Neural progenitor cell (in vitro differentiated cells): Measurements from ENCODE around the gene NOTCH4. TPM values are rescaled to one million over a fixed set of nuclear protein-coding genes. Genes with fewer than 3 reads are reported as not detected.

Experiments
- DNase-seq: peaks from one replicate; pipeline ENCODE4 v3.0.0-alpha.2; 2016; ENCODE audit warnings: low spot score
- H2AFZ ChIP-seq: fragments of 200-600 bp; sonication (generic); replicated peaks from 2 replicates; pipeline ENCODE4 v1.6.1; 2016; ENCODE audit warnings: antibody characterized with exemption
- H3F3A ChIP-seq: fragments of 200-600 bp; sonication (generic); 2 replicates; pipeline ENCODE4 v1.6.1; 2016; ENCODE audit warnings: antibody characterized with exemption, low read depth
- H3K27ac ChIP-seq: fragments of 200-600 bp; sonication (generic); 2 replicates; pipeline ENCODE4 v1.5.1; 2016; ENCODE audit warnings: mild to moderate bottlenecking
- H3K27me3 ChIP-seq: fragments of 200-600 bp; sonication (generic); 2 replicates; pipeline ENCODE4 v1.6.1; 2016; ENCODE audit warnings: mild to moderate bottlenecking, moderate library complexity
- H3K36me3 ChIP-seq: fragments of 200-600 bp; sonication (generic); 2 replicates; pipeline ENCODE4 v1.5.1; 2016
- H3K4me1 ChIP-seq: fragments of 200-600 bp; sonication (generic); 2 replicates; pipeline ENCODE4 v1.6.1; 2016; ENCODE audit warnings: mixed run types
- H3K4me2 ChIP-seq: fragments of 200-600 bp; sonication (generic); 2 replicates; pipeline ENCODE4 v1.6.1; 2016
- H3K4me3 ChIP-seq: fragments of 200-600 bp; sonication (generic); 2 replicates; pipeline ENCODE4 v1.5.1; 2016
- H3K79me2 ChIP-seq: fragments of 200-600 bp; sonication (generic); 2 replicates; pipeline ENCODE4 v1.6.1; 2016; ENCODE audit warnings: low read depth
- H3K9ac ChIP-seq: fragments of 200-600 bp; sonication (generic); 2 replicates; pipeline ENCODE4 v1.6.1; 2016
- H3K9me3 ChIP-seq: fragments of 200-600 bp; sonication (generic); 2 replicates; pipeline ENCODE4 v1.5.1; 2016; ENCODE audit warnings: low read depth
- H4K20me1 ChIP-seq: fragments of 200-600 bp; sonication (generic); 2 replicates; pipeline ENCODE4 v1.6.1; 2016; ENCODE audit warnings: low read depth
- H3K27ac Mint-ChIP-seq: 3 replicates; pipeline ENCODE4 v1.8.0; 2021; ENCODE audit warnings: mixed read lengths
- H3K27me3 Mint-ChIP-seq: 2 replicates; pipeline ENCODE4 v1.8.0; 2022; ENCODE audit warnings: low read depth, mild to moderate bottlenecking, inconsistent platforms, moderate library complexity, mixed read lengths; ENCODE audit not compliant: insufficient read depth
- H3K36me3 Mint-ChIP-seq: 3 replicates; pipeline ENCODE4 v1.8.0; 2021; ENCODE audit warnings: mixed read lengths
- H3K4me1 Mint-ChIP-seq: 3 replicates; pipeline ENCODE4 v1.8.0; 2021; ENCODE audit warnings: mixed read lengths
- H3K4me3 Mint-ChIP-seq: 3 replicates; pipeline ENCODE4 v1.8.0; 2021; ENCODE audit warnings: mild to moderate bottlenecking, moderate library complexity, mixed read lengths
- H3K9me3 Mint-ChIP-seq: 3 replicates; pipeline ENCODE4 v1.8.0; 2020; ENCODE audit warnings: mixed read lengths
- CTCF ChIP-seq: fragments of 200-600 bp; sonication (generic); IDR thresholded peaks from 2 replicates; pipeline ENCODE4 v1.5.1; 2017; ENCODE audit warnings: antibody characterized with exemption, mild to moderate bottlenecking
- EZH2 ChIP-seq: fragments of 200-600 bp; sonication (generic); IDR thresholded peaks from 2 replicates; pipeline ENCODE4 v1.6.1; 2017; ENCODE audit warnings: antibody characterized with exemption, mild to moderate bottlenecking, moderate library complexity
- EZH2phosphoT487 ChIP-seq: fragments of 200-600 bp; sonication (generic); IDR thresholded peaks from 2 replicates; pipeline ENCODE4 v1.6.1; 2017; ENCODE audit warnings: antibody characterized with exemption
- total RNA-seq: library from RNA; depleted of rRNA; stranded (reverse); fragments of >200 nt; gene quantifications from 2 replicates; pipeline ENCODE4 v1.2.3, GENCODE V29; 2015; ENCODE audit warnings: low replicate concordance

The NOTCH4 gene
- total RNA-seq, 1 donor from 2014 or later = 3.2 TPM

GRCh38 chr6:32156891-32157290 lies 67.0 kb downstream of the NOTCH4 start:
- Histone ChIP-seq H3K36me3 (no peaks in the 10 kb centered on the region), H3K27me3 (peaks cover 14% of the 10 kb centered on the region), H3K27ac (no peak overlapping the region), H3K9me3 (no peaks in the 10 kb centered on the region), H2AFZ (no peak overlapping the region), H3K9ac (no peak overlapping the region), H3F3A (peaks cover 6% of the 10 kb centered on the region), H3K4me2 (no peak overlapping the region), H3K4me3 (no peak overlapping the region), H3K79me2 (peaks cover 9% of the 10 kb centered on the region), H4K20me1 (peaks cover 5% of the 10 kb centered on the region), H3K4me1 (peaks cover 13% of the 10 kb centered on the region)
- Mint-ChIP-seq H3K9me3 (no peaks in the 10 kb centered on the region), H3K4me1 (peaks cover 29% of the 10 kb centered on the region), H3K27ac (no peak overlapping the region), H3K36me3 (peaks cover 18% of the 10 kb centered on the region), H3K4me3 (no peak overlapping the region), H3K27me3 (peaks cover 15% of the 10 kb centered on the region)
- no peak for DNase-seq
- TF ChIP-seq EZH2 (no peak), EZH2phosphoT487 (no peak), CTCF (no peak)

GRCh38 chr6:32154514-32155161 lies 69.2 kb downstream of the NOTCH4 start:
- H3F3A ChIP-seq = peaks cover 18% of the 10 kb centered on the region
- peak overlapping the region; percentile 65 for H3K4me3 ChIP-seq
- H3K4me2 ChIP-seq = peak overlapping the region; percentile 86
- Mint-ChIP-seq H3K27me3 (peaks cover 19% of the 10 kb centered on the region), H3K36me3 (peaks cover 22% of the 10 kb centered on the region), H3K4me1 (peaks cover 43% of the 10 kb centered on the region), H3K9me3 (no peaks in the 10 kb centered on the region), H3K4me3 (peak overlapping the region; percentile 100), H3K27ac (peak overlapping the region; percentile 93)
- H3K36me3 ChIP-seq = no peaks in the 10 kb centered on the region
- peaks cover 9% of the 10 kb centered on the region for H3K79me2 ChIP-seq
- H3K9ac ChIP-seq = peak overlapping the region; percentile 35
- H3K27me3 ChIP-seq = peaks cover 36% of the 10 kb centered on the region
- peaks cover 5% of the 10 kb centered on the region for H4K20me1 ChIP-seq
- peaks cover 18% of the 10 kb centered on the region for H3K4me1 ChIP-seq
- TF ChIP-seq EZH2 (no peak), CTCF (peak; percentile 58)
- no peaks in the 10 kb centered on the region for H3K9me3 ChIP-seq
- no peak overlapping the region for H2AFZ ChIP-seq
- peak; percentile 84 for DNase-seq
- H3K27ac ChIP-seq = no peak overlapping the region

- H3K4me1 Mint-ChIP-seq = peaks cover 43% of the 10 kb centered on the region
- peaks cover 24% of the 10 kb centered on the region for H3K36me3 Mint-ChIP-seq
- Histone ChIP-seq H3K4me1 (peaks cover 18% of the 10 kb centered on the region), H3K9me3 (no peaks in the 10 kb centered on the region), H2AFZ (peak within 1 kb of the TSS; percentile 74), H3K36me3 (no peaks in the 10 kb centered on the region), H3K27me3 (peaks cover 44% of the 10 kb centered on the region), H3K4me2 (peak within 1 kb of the TSS; percentile 86), H3K79me2 (peaks cover 9% of the 10 kb centered on the region), H3K9ac (peak within 1 kb of the TSS; percentile 35), H4K20me1 (peaks cover 5% of the 10 kb centered on the region), H3K4me3 (peak within 1 kb of the TSS; percentile 65), H3F3A (peaks cover 18% of the 10 kb centered on the region), H3K27ac (no peak within 1 kb of the TSS)
- peaks cover 19% of the 10 kb centered on the region for H3K27me3 Mint-ChIP-seq
- H3K27ac Mint-ChIP-seq = peak within 1 kb of the TSS; percentile 98
- DNase-seq = peak; percentile 93
- H3K9me3 Mint-ChIP-seq = no peaks in the 10 kb centered on the region
- peak within 1 kb of the TSS; percentile 100 for H3K4me3 Mint-ChIP-seq
- TF ChIP-seq EZH2 (no peak), EZH2phosphoT487 (no peak), CTCF (peak; percentile 43)
Observed at GRCh38 chr6:32153564-32154513, 70.0 kb downstream of the NOTCH4 start, which contains the start of gene PPT2. Gene PPT2 (plus strand): TSS chr6:32154141. CDS start chr6:32154595, 454 bp downstream.
